A549 treated with AZD9567 at 1 μM for 4 hours (cell line): ENCODE measurements around the gene DLX6. TPM values are rescaled to one million over a fixed set of nuclear protein-coding genes. Genes with fewer than 3 reads are reported as not detected.

Source experiments
- total RNA-seq: library from RNA; stranded (reverse); fragments of 200-300 nt; extraction: Qiagen RNA extraction; gene quantifications from 5 replicates; pipeline ENCODE4 v1.2.3, GENCODE V29; 2022; ENCODE audit not compliant: insufficient read depth

Gene DLX6
- 0.03 to 0.05 TPM in 2 of 5 replicates, not detected in the others for total RNA-seq

GRCh38 chr7:97005183-97006054 is at the start of gene DLX6:
Gene DLX6, plus strand, starts transcription at chr7:97005553. Its CDS starts 425 bp downstream, at chr7:97005978.

GRCh38 chr7:97024209-97025129 is 19.1 kb downstream of the DLX6 start, which contains the start of gene DLX5:
Gene DLX5, minus strand, starts transcription at chr7:97024831. Its CDS starts 208 bp downstream, at chr7:97024623.

Other genes starting within 250 kb of the DLX6 start
- not detected in 5 replicates for gene DLX5, start 19.3 kb downstream of the DLX6 start, total RNA-seq
- gene SDHAF3, start 112.1 kb downstream of the DLX6 start, total RNA-seq: 18.1 to 43.8 TPM (median 22.9 TPM) in 5 replicates